Central memory CD4-positive, alpha-beta T cell (primary cell): Measurements from ENCODE around the gene MFSD11.
"Not testable (repeated sequence)": the region's sequence is repeated elsewhere in the genome, so short reads cannot be mapped to it uniquely, and the experiment has no call there.

ENCODE experiments used
- DNase-seq: peaks from one replicate; pipeline ENCODE4 v3.0.0; 2022
- total RNA-seq, 3 experiments: gene quantifications; one replicate each; lab custom pipeline; 2026; lab: John Stamatoyannopoulos, UW

Gene MFSD11
- 17.0 to 48.0 (median 43.6) reads per million in 3 experiments for total RNA-seq

DNA sequence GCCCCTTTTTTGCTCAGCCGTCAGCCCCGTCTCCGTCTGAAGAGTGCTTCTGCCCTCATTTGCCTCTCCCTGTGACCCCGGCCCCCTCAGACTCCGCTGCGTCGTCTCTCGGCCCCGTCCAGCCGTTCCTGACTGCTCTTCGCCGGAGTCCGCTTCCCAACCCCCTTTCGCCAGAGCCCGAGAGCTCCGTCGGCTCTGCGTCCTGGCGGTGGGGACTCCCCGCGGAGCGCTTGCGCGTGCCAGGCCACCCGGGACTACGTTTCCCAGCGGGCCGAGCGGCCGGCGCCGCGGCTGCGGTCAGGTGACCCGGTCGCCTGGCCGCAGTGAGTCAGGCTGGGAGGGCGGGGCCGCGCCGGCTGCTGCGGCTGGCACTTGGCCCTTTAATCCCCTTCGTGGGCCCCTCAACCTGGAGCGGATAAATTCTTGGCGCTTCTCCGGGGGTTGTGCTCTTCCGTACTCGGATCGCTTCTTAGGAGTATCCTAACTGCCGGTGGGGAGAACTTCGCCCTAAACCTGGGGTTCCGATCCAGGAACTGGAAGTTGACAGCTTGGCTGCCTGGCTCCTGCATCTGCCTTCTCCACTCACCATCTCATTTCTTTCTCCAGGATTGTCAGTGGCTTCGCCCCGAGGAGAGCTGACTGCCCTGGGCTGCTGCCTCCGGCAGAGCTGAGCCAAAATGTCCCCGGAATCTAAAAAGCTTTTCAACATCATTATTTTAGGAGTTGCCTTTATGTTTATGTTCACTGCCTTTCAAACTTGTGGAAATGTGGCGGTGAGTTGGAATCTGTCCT lies at the start of gene MFSD11:
MFSD11 (plus strand) TSS at position 444 of the 792 bp plus-strand sequence; CDS start at position 678, 234 bp downstream.
- DNase-seq = peak; percentile 94

DNA sequence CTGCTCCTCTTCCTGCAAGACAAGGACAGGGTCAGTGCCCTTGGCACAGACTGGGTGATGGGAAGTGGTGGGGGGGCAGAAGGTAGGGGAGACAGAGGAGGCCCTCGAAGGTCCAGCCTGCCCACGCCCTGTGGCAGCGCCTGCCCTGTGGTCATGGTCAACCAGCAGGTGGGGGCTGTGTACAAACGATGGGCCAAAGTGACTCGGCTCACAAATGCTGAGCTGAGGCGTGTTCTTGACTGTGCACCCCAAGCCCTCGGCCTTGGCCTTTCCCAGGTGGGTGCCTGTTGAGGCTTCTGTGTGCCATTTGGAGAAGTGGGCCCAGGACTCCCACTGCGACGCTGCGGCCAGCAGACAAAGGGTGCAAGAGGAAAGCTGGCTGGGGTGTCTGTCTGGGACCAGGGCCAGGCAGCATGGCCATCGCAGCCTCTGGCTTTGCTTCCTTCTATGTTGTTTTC lies 49.7 kb upstream of the MFSD11 start:
- no peak for DNase-seq

DNA sequence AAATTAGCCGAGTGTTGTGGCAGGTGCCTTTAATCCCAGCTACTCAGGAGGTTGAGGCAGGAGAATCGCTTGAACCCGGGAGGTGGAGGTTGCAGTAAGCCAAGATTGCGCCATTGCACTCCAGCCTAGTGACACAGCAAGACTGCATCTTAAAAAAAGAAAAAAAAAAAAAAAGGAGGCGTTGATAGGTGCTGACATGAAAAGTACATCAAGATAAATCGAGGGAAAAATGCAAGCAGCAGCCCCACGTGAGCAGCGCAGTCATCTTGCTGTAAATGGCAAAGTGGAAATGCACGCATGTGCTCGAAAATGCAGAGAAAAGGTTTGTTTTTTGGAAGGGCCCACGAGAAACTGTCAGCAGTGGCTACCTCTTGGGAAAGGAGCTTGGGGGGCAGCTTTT lies 48.1 kb upstream of the MFSD11 start:
- DNase-seq = no peak

DNA sequence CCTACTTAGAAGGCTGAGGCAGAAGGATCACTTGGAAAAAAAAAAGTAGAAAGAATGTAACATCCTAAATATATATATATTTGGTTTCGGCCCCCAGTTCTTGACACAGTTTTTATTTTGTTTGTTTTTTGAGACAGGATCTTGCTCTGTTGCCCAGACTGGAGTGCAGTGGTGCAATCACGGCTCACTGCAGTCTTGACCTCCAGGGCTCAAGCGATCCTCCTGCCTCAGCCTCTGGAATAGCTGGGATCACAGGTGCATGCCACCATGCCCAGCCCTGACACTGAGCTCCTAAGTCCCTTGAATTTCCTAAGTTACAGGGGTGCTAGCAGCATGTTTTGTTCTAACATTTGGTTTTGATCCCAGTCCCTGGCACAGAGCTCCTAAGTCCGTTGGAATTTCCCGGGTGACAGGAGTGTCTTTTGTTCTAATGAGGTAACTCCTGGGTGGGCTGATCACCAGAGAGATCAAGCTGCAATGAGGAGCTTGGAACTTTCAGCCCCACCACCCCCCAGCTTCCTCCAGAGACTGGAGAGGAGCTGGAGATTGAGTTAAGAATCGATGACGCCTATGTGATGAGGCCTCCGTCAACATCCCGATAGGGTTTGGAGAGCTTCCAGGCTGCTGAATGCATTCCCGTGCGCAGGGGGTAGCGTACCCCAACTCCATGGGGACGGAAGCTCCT lies 47.2 kb upstream of the MFSD11 start:
- no peak for DNase-seq

DNA sequence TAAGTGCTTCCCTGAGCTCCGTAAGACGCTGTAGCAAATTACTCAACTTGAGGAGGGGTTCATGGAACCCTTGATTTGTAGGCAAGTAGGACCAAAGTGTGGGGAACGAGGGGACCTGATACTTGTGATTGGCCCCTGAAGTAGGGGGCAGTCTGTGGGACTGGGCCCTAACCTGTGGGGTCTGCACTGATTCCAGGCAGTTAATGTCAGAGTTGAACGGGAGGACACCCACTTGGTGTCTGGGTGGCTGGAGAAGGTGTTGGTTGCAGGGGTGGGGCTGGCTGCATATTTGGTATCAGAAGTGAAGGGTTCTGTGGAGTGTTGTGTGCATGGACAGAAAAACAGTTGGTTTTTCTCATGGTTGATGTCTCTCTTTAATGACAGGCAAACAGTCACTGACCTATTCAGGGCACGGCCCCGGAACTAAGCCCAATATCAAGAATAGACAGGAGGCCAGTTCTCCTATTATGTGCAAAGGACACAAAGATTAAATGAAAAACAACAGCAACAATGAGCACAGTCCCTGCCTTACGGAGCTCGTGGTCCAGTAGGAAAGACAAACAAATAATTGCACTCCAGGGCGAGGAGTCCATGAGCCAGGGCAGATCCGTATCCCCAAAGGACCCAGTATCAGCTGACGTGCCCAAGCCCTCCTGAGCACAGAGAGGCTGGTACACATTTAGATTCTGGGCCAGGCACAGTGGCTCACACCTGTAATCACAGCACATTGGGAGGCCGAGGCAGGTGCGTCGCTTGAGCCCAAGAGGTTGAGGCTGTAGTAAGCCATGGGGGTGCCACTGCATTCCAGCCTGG lies 46.3 kb upstream of the MFSD11 start:
- no peak for DNase-seq

DNA sequence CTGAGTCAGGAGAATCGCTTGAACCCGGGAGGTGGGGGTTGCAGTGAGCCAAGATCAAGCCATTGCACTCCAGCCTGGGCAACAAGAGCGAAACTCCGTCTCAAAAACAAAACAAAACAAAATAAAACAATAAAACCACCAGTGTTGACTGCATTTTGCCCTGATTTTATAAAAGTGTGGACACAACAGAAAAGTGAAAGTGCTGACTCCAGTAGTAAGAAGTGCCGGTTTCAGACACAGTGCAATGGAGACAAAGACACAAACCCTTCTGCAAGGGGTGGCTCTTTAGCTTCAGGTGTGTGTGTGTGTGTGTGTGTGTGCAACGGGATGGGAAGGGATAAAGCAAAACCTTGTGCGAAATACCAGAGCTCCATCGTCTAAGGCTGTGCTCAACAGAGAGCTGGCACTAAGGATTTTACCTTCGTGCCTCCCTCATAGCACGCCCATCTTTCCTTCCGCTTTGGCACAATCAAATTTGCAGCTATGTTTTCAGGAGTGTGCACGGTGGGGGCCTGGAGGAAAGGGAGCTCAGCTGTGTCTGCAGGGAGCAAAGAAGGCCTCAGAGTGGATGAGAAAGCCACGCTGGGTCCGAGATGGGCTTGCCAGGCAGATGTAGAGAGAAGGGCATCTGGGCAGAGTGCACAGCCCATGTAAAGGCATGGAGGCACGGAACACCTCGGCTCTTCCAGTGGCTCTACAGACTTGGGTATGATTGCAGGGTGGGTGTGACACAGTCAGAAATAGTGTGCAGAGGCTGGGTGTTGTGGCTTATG lies 42.7 kb upstream of the MFSD11 start:
- no peak for DNase-seq

DNA sequence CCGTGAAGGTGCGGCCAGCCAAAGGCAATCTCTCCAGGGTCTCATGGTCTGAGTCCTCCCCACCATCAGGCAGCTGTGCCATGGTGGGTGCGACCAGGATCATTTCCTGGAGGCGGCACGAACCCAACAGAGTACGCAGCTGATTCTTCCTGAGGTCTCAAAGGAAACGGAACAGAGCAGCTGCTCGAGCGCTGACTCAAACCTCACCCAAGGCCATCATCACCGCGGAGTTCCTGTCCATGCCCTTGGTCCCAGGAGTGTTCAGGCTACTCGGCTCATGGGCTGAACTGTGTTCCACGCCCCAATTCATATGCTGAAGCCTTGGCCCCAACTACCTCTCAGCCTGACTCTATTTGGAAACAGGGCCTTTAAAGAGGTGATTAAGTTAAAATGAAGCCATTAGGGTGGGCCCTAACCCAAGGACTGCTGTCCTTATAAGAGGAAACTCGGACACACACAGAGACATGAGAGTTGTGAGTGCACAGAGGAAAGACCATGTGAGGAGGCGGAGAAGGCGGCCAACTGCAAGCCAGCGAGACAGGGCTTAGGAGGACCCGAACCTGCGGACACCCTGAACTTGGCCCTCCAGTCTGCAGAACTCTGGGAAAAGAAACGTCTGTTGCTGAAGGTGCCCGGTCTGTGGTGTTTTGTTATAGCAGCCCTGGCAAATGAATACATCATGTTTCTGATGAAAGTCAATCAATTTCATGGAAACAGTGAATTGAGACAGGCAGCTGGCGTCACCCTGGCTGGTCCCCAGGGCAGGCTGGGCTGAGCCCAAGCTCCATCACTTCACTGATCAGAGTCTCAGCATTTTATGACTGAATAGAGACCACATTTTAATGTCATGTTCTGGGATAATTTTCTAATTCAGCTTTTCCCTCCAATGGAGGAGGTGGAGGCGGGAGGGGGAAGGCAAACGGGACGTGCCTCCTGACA lies 40.9 kb upstream of the MFSD11 start:
- DNase-seq = no peak

DNA sequence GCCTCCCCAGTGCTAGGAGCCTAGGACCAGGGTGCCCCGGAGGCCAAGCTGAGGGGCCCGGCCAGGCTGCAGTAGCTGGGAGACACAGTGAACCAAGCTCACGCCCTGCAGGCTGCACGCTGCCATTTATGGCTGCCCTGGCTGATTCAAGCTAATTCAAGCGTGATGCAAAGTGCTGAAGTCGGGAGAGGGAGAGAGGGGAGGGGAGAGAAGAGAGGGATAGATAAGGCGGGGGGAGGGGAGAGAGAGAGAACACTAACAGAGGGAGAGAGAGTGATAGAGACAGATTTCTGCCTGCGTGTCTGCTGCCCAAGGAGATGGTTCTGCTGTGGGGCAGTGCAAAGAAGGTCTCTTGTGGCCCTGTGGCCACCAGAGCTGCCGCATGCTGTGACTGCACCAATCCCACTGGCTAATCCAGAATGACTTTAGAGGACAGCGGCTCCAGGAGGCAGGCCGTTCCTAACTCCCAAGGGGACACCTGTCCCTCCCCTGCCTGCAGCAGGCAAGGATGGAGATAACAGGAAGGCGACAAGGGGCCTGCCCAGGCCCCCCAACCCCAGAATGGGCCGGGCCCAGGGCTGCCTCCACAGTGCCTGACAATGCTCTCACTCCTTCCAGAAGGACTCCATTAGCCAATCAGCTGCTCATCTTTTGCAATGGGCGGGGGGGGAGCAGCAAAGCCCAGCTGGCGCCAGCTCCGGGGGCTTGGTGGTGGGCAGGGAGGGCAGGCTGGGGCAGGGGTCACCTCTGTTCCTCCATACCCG lies 40.0 kb upstream of the MFSD11 start:
- no peak for DNase-seq

DNA sequence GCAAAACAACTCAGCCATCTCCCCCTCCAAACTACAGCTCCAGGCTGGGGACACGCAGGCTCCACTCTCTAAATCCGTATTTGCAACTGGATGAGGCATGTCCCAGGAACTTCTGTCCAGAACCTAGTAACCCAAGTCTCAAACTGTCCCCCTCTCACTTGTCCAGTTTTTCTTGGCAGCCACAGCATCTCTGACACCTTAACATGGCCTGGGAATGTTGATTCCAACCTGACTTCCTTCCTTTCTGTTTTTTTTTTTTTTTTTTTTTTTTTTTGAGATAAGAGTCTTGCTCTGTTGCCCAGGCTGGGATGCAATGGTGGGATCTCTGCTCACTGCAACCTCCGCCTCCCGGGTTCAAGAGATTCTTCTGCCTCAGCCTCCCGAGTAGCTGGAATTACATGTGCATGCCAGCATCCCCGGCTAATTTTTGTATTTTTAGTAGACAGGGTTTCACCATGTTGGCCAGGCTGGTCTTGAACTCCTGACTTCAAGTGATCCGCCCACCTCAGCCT lies 39.4 kb upstream of the MFSD11 start:
- DNase-seq = not testable (repeated sequence)

DNA sequence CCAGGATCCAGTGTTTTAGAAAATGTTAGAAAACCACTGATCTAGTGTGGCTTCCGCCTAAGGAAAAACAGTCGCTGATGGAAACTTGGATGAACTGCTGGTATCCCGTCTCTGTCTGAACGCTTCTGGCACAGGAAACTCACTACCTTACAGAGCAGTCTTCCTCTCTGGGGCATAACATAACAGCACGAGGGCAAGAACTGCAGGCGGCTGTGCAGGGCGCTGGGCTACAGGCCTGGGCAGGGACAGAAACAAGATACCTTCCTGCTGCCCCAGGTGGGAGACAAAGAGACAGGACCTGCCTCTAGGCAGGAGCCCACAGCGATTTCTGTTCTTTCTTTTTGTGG lies 37.7 kb upstream of the MFSD11 start:
- no peak for DNase-seq

DNA sequence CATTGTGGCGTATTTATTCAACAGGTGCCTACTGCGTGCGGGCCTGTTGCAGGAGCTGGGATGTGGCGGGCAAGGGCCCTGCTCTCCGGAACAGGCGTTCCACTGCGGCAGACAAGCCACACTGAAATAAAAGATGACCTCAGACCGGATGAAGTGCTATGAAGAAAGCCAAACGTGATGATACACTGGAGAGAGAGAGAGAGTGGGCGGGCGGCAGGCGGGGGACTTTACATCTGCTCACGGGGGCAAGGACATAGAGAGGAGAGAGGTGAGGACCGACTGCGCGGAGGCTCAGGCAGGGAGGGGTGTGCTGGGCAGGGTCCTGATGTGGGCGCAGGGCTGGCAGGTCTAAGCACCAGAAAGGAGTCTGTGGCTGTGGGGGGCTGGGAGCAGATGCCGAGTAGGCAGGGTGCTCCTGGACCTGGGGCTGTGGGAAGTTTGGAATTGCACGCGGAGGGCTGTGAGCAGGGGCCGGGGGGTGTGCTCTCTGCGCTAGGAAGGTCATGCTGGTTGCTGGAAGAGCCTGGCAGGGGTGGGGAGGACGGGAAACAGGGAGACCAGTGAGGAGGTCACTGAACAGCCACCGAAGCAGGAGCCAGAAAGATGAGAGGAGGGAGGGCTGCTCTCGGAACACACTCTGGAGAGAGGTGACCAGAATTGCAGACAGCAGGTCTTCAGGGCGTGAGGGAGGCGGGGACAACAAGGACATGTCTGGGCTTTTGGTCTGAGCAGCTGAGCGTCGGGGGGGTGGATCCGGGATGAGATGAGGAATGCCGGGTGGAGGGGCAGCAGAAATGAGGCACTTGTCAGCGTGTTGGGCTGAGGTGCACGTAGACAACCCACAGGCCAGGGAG lies 37.1 kb upstream of the MFSD11 start:
- DNase-seq = no peak

DNA sequence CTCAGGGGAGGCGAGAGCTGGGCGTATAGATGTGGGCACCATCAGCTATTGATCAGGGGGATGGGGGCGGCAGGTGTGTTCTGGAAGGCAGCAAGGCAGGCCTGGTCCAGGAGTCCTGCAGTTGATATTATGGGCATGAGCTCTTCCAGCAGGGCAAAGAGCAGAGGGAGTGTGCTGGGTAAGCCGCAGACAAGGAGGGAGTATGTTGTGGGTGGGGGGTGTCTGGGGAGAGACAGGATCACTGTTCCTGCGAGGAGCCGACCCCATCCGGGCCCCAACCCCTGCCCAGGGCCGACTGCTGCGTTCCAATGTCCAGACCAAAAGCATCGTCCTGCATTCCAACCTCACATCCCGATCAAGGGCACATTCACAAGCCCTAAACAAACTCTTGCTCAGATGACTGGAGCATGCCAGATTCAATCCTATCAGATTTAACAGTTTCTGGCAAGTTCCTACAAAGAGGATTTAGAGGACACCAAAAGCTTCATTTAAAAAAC lies 36.4 kb upstream of the MFSD11 start:
- DNase-seq = no peak

DNA sequence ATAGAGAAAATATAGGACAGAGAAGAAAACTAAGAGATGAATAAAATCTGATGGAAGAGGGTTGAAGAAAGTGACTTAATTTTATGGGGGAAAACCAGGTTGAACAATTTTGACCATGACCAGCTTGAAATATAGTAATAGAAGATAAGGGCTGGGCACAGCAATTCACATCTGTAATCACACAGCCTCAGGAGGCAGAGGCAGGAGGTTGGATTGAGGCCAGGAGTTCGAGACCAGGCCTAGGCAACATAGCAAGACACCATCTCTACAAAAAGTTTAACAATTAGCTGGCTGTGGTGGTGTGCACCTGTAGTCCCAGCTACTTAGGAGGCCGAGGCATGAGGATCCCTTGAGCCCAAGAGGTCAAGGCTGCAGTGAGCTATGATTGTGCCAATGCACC lies 35.8 kb upstream of the MFSD11 start:
- no peak for DNase-seq

DNA sequence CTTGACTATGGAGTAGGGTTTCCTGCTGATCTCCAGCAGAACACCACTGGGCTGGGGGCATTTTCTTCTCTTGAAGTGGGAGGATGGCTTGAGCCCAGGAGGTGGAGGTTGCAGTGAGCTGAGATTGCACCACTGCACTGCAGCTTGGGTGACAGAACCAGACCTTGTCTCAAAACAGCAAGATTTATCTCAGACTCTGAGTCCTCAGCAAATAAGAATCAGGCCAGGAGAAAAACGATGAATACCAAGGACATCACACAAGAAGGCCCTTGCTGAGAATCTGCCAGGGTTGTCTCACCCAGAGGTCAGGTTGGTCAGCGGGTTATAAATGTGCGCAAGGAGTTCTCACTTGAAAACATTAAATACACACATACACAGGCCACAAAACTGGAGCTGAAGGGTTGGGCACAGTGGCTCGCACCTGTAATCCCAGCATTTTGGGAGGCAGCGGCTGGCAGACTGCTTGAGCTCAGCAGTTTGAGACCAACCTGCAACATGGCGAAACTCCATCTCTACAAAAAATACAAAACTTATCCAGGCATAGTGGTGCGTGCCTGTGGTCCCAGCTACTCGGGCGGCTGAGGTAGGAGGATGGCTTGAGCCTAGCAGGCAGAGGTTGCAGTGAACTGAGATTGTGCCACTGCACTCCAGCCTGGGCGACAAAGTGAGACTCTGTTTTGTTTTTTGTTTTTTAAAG lies 34.8 kb upstream of the MFSD11 start:
- DNase-seq = no peak

DNA sequence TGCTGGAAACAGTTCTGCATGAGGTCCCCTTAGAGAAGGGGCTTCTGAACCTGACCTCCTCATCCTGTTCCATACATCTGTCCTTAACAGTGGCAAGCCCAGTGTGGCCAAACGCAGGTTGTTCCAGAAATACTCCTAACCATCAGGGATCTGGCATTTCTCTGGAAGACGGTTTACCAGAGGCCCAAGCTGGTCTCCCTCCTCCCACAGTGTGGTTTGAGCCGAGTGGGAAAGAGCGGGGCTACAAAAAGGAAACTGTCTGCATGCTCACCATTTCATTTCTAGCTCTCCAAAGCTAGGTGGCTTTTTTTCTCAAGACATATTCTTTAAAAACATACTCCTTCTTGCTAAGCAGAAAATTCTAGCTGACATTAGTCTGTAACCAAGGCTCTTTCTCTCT lies 33.1 kb upstream of the MFSD11 start:
- no peak for DNase-seq

DNA sequence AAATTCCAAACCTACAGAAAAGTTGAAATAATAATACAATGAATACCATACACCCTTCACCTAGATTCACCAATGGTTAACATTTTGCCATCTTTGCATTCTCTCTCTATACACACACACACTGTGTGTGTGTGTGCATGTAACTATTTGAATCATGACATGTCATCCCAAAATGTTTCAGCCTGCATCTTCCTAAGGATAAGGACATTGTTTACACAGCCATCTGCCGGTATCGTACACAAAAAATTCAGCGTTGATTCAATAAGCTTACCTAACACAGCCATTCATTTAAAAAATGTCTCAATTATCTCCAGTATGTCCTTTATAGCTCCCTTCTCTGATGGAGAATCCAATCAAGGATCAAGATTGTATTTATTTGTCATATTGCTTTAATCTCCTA lies 31.1 kb upstream of the MFSD11 start:
- no peak for DNase-seq

DNA sequence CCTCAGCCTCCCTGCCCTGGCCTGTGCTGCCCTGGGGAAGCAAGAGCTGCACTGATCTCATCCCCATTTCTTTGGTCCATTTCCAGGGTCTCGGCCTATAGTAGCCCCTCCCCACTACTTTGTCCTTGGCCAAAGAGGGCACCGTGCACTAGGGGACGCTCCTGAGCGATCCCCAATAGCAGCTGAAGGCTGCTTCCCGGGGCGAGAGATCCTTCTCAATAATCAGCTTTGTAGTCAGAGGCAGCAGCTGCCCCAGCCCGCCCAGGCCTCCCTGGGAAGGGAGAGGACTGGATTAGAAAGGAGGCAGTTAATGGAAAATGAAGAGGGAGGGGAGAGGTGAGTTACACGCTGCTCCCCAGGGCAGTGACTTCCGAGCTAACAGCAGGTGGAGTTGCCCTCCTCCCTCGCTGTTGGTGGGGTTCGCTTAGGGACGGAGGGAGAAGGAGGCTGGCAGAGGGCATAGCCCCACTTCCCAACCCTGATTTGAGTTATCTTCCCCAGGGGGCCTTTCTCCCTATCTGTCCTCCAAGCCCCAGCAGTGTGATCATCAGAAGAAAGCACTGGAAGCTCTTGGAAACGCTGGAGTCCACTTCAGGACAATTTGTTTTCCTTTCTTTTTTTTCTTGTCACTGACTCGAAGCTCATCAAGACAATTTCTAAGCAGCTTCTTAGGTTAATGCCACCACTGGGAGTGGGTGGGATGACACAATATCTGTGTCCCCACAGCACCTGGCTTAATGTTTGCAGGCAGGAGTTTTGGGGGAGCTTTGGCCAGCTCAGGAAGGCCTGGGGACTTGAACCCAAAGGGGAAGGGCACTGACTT lies 29.7 kb upstream of the MFSD11 start:
- DNase-seq = no peak
